ENCODE measurements around the gene STPG4.
A peak's percentile ranks its signal among the peaks of the same experiment; 100 is the strongest.

STPG4 gene

GRCh38 chr2:47083886-47084687 lies 71.0 kb downstream of the STPG4 start:
- H3K27me3 ChIP-seq (ENCODE audit: control insufficient read depth in 2 of 2, insufficient read depth in 2 of 2, low read length in 2 of 2) = no peaks in the 10 kb centered on the region
- H3K36me3 ChIP-seq (ENCODE audit: control insufficient read depth in 2 of 2, insufficient read depth in 2 of 2, low read length in 2 of 2) = no peaks in the 10 kb centered on the region
- peak overlapping the region; percentile 37 to 45 for H3K27ac ChIP-seq (ENCODE audit: low read depth in 2 of 2, low read length in 2 of 2)
- H3K9ac ChIP-seq (ENCODE audit: low read depth in 1 of 2, low read length in 2 of 2) = no peak overlapping the region
- no peak overlapping the region for H3K4me3 ChIP-seq (ENCODE audit: low read length in 2 of 2)
- H3K9me3 ChIP-seq (ENCODE audit: control insufficient read depth in 2 of 2, low read length in 2 of 2) = no peaks in the 10 kb centered on the region
- H3K4me1 ChIP-seq (ENCODE audit: control insufficient read depth in 2 of 2, insufficient read depth in 2 of 2, low read length in 2 of 2) = peaks cover 14 to 22% of the 10 kb centered on the region in 2 donors

GRCh38 chr2:47083485-47083884 lies 71.6 kb downstream of the STPG4 start:
- Histone ChIP-seq H3K27me3 (ENCODE audit: control insufficient read depth in 2 of 2, insufficient read depth in 2 of 2, low read length in 2 of 2) (no peaks in the 10 kb centered on the region), H3K36me3 (ENCODE audit: control insufficient read depth in 2 of 2, insufficient read depth in 2 of 2, low read length in 2 of 2) (no peaks in the 10 kb centered on the region), H3K9ac (ENCODE audit: low read depth in 1 of 2, low read length in 2 of 2) (no peak overlapping the region), H3K9me3 (ENCODE audit: control insufficient read depth in 2 of 2, low read length in 2 of 2) (no peaks in the 10 kb centered on the region), H3K4me1 (ENCODE audit: control insufficient read depth in 2 of 2, insufficient read depth in 2 of 2, low read length in 2 of 2) (peaks cover 20 to 23% of the 10 kb centered on the region in 2 donors), H3K27ac (ENCODE audit: low read depth in 2 of 2, low read length in 2 of 2) (peak overlapping the region; percentile 37 to 45), H3K4me3 (ENCODE audit: low read length in 2 of 2) (no peak overlapping the region)

- peaks cover 17 to 27% of the 10 kb centered on the region in 2 donors for H3K4me1 ChIP-seq (ENCODE audit: control insufficient read depth in 2 of 2, insufficient read depth in 2 of 2, low read length in 2 of 2)
- H3K9me3 ChIP-seq (ENCODE audit: control insufficient read depth in 2 of 2, low read length in 2 of 2) = no peaks in the 10 kb centered on the region
- H3K27ac ChIP-seq (ENCODE audit: low read depth in 2 of 2, low read length in 2 of 2) = no peak overlapping the region
- H3K9ac ChIP-seq (ENCODE audit: low read depth in 1 of 2, low read length in 2 of 2) = no peak overlapping the region
- no peaks in the 10 kb centered on the region for H3K27me3 ChIP-seq (ENCODE audit: control insufficient read depth in 2 of 2, insufficient read depth in 2 of 2, low read length in 2 of 2)
- H3K36me3 ChIP-seq (ENCODE audit: control insufficient read depth in 2 of 2, insufficient read depth in 2 of 2, low read length in 2 of 2) = no peaks in the 10 kb centered on the region
- no peak overlapping the region for H3K4me3 ChIP-seq (ENCODE audit: low read length in 2 of 2)
These were observed 72.1 kb downstream of the STPG4 start for GRCh38 chr2:47083005-47083404.

GRCh38 chr2:47080888-47081301 lies 74.2 kb downstream of the STPG4 start:
- Histone ChIP-seq H3K9ac (ENCODE audit: low read depth in 1 of 2, low read length in 2 of 2) (no peak overlapping the region), H3K4me1 (ENCODE audit: control insufficient read depth in 2 of 2, insufficient read depth in 2 of 2, low read length in 2 of 2) (peaks cover 17 to 33% of the 10 kb centered on the region in 2 donors)

GRCh38 chr2:47079515-47080412 lies 75.3 kb downstream of the STPG4 start:
- Histone ChIP-seq H3K9ac (ENCODE audit: low read depth in 1 of 2, low read length in 2 of 2) (peak overlapping the region; percentile 32 to 41), H3K4me3 (ENCODE audit: low read length in 2 of 2) (peak overlapping the region in 1 of 2 donors; percentile 14), H3K27ac (ENCODE audit: low read depth in 2 of 2, low read length in 2 of 2) (peak overlapping the region; percentile 72 to 81), H3K4me1 (ENCODE audit: control insufficient read depth in 2 of 2, insufficient read depth in 2 of 2, low read length in 2 of 2) (peaks cover 17 to 33% of the 10 kb centered on the region in 2 donors), H3K36me3 (ENCODE audit: control insufficient read depth in 2 of 2, insufficient read depth in 2 of 2, low read length in 2 of 2) (no peaks in the 10 kb centered on the region), H3K27me3 (ENCODE audit: control insufficient read depth in 2 of 2, insufficient read depth in 2 of 2, low read length in 2 of 2) (no peaks in the 10 kb centered on the region), H3K9me3 (ENCODE audit: control insufficient read depth in 2 of 2, low read length in 2 of 2) (no peaks in the 10 kb centered on the region)

More at GRCh38 chr2:47080888-47081301, 74.2 kb downstream of the STPG4 start:
- no peak overlapping the region for H3K4me3 ChIP-seq (ENCODE audit: low read length in 2 of 2)
- no peak overlapping the region for H3K27ac ChIP-seq (ENCODE audit: low read depth in 2 of 2, low read length in 2 of 2)
- no peaks in the 10 kb centered on the region for H3K9me3 ChIP-seq (ENCODE audit: control insufficient read depth in 2 of 2, low read length in 2 of 2)
- no peaks in the 10 kb centered on the region for H3K36me3 ChIP-seq (ENCODE audit: control insufficient read depth in 2 of 2, insufficient read depth in 2 of 2, low read length in 2 of 2)
- H3K27me3 ChIP-seq (ENCODE audit: control insufficient read depth in 2 of 2, insufficient read depth in 2 of 2, low read length in 2 of 2) = no peaks in the 10 kb centered on the region

GRCh38 chr2:47078541-47079482 lies 76.3 kb downstream of the STPG4 start:
- Histone ChIP-seq H3K36me3 (ENCODE audit: control insufficient read depth in 2 of 2, insufficient read depth in 2 of 2, low read length in 2 of 2) (peaks cover 0 to 3% of the 10 kb centered on the region in 2 donors), H3K9ac (ENCODE audit: low read depth in 1 of 2, low read length in 2 of 2) (peak overlapping the region in 1 of 2 donors; percentile 7), H3K27me3 (ENCODE audit: control insufficient read depth in 2 of 2, insufficient read depth in 2 of 2, low read length in 2 of 2) (no peaks in the 10 kb centered on the region), H3K4me1 (ENCODE audit: control insufficient read depth in 2 of 2, insufficient read depth in 2 of 2, low read length in 2 of 2) (peaks cover 16 to 38% of the 10 kb centered on the region in 2 donors), H3K27ac (ENCODE audit: low read depth in 2 of 2, low read length in 2 of 2) (peak overlapping the region; percentile 66 to 81), H3K9me3 (ENCODE audit: control insufficient read depth in 2 of 2, low read length in 2 of 2) (no peaks in the 10 kb centered on the region), H3K4me3 (ENCODE audit: low read length in 2 of 2) (no peak overlapping the region)

GRCh38 chr2:47077442-47078117 lies 77.5 kb downstream of the STPG4 start:
- H3K27me3 ChIP-seq (ENCODE audit: control insufficient read depth in 2 of 2, insufficient read depth in 2 of 2, low read length in 2 of 2) = no peaks in the 10 kb centered on the region
- no peak overlapping the region for H3K9ac ChIP-seq (ENCODE audit: low read depth in 1 of 2, low read length in 2 of 2)
- no peaks in the 10 kb centered on the region for H3K9me3 ChIP-seq (ENCODE audit: control insufficient read depth in 2 of 2, low read length in 2 of 2)
- H3K4me1 ChIP-seq (ENCODE audit: control insufficient read depth in 2 of 2, insufficient read depth in 2 of 2, low read length in 2 of 2) = peaks cover 25 to 49% of the 10 kb centered on the region in 2 donors
- peaks cover 0 to 3% of the 10 kb centered on the region in 2 donors for H3K36me3 ChIP-seq (ENCODE audit: control insufficient read depth in 2 of 2, insufficient read depth in 2 of 2, low read length in 2 of 2)
- no peak overlapping the region for H3K4me3 ChIP-seq (ENCODE audit: low read length in 2 of 2)
- peak overlapping the region; percentile 48 to 60 for H3K27ac ChIP-seq (ENCODE audit: low read depth in 2 of 2, low read length in 2 of 2)

GRCh38 chr2:47076586-47077441 lies 78.3 kb downstream of the STPG4 start:
- Histone ChIP-seq H3K36me3 (ENCODE audit: control insufficient read depth in 2 of 2, insufficient read depth in 2 of 2, low read length in 2 of 2) (peaks cover 0 to 3% of the 10 kb centered on the region in 2 donors), H3K27me3 (ENCODE audit: control insufficient read depth in 2 of 2, insufficient read depth in 2 of 2, low read length in 2 of 2) (no peaks in the 10 kb centered on the region), H3K4me1 (ENCODE audit: control insufficient read depth in 2 of 2, insufficient read depth in 2 of 2, low read length in 2 of 2) (peaks cover 29 to 50% of the 10 kb centered on the region in 2 donors), H3K4me3 (ENCODE audit: low read length in 2 of 2) (no peak overlapping the region), H3K27ac (ENCODE audit: low read depth in 2 of 2, low read length in 2 of 2) (peak overlapping the region; percentile 48 to 60), H3K9ac (ENCODE audit: low read depth in 1 of 2, low read length in 2 of 2) (no peak overlapping the region), H3K9me3 (ENCODE audit: control insufficient read depth in 2 of 2, low read length in 2 of 2) (no peaks in the 10 kb centered on the region)
